Measurements from ENCODE around the gene PRKN.

Gene PRKN

GRCh38 chr6:162528538-162528937, 199.0 kb downstream of the PRKN start:
- DNase-seq: no peak

GRCh38 chr6:162526960-162527359, 200.6 kb downstream of the PRKN start:
- DNase-seq: no peak

DNA sequence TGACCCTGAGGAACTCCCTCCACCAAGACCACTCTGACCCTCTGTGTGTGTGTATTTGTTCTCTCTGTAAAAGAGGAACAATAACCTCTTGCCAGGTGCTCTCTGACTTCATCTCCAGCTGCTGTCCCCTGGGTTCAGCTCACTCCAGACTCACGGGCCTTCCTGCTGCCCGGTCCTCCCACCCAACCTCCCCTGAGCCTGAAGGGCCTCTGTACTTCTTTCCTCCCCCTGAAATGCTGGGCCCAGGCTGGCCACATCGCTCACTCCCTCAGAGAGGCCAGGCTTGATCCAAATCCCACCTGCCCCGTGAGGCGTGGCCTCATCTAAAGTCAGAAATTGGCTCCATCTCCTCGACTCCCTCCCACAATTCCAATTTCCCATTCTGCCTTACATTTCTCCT, 202.4 kb downstream of the PRKN start:
- DNase-seq: no peak

- no peak for DNase-seq
Measured at GRCh38 chr6:162512744-162513143, 214.8 kb downstream of the PRKN start.

GRCh38 chr6:162497389-162497788, 230.2 kb downstream of the PRKN start:
- DNase-seq: no peak

DNA sequence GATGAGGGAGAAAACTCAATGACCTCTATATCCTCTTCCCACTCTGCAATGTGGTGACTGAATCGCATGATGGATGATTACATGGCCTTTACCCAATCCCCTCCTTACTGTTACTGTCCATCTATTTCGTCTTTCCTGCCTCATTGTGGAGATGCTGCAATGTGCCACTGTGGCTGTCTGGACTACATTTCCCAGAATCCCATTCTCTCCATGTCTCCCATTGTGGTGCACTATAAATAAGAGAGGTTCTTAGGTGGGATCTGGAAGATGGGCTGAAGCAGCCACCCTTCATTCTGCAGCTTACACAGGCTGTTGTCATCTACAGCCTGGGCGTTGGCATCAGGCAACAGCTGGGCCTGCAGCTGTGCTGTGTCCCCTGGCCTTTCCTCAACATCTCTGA, 233.6 kb downstream of the PRKN start:
- no peak for DNase-seq

- DNase-seq: no peak
Measured at GRCh38 chr6:162491637-162492036, 235.9 kb downstream of the PRKN start.

DNA sequence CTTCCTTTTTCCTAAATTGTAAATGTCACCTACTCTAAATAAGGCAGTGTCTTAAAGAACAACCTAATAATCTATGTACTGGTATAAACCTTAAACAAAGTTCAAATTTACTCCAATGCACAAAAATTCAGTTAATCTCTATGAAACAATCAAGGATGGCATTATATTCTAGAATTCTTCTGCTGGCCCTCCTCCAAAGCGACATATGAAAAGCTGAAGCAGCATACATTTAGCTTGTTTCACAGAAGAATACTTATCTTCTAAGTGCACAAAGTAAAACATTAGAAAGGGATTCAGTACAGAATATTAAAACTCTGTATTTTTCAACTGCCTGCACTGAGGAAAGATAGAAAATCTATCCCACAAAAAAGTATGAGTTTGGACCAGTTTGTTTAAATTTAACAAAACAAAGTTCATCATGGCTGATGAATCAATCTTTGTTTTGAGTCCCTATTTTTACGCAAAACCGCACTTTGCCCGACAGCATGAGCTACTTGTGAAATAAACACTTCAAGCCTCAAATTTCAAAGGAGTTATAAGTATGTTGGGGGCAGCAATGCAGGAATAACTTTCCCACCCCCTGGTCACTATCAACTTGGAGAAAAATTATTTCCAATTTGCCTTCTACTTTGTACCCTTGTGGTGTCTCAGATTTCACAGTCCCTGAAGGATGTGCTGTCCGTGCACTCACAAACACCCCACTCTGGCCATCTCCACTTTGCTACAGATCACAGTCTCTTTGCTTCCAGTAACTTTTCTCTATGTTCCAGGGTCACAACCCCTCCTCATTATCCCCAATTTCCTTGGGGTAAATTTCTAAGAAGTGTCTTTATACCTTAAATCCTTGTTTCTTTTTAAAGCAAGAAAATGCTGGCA, 238.2 kb downstream of the PRKN start:
- DNase-seq: no peak

DNA sequence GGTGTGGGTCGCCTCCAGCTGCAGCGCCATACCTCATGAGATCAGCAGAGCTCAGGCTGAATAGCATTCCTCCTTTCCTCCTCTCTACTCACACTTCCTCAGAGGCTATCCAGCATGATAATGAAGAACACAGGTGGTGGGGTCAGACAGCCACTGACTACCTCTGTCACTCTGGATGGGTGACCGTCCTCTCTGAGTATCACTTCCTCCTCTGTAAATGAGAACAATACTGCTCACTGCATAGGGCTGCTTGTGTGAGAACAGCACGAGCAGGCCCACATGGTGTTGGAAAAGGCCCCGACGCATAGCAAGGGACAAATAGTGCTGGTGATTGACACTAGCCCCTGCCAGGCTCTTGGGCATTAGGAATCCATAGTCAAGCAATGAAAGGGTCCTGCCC, 239.1 kb downstream of the PRKN start:
- no peak for DNase-seq

- no peak for DNase-seq
Measured at GRCh38 chr6:162485464-162485863, 242.1 kb downstream of the PRKN start.

DNA sequence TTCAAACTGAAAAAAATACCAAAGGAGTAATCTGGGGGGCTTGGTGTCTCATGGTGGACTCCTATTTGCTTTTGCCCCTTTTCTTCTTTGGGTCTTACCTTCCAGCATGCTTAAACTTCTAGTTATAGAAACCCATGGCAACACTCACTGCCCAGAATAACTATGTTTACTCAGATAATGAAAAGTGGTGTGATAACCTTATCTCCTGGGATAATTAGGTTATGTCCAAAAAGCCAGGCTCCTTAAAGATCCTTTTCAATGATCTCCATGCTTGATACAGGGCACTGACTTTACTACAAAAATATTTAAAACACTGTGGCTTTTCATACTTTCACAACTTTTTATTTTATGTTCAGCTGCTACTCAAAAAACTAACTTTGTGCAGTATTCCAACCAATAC, 245.6 kb downstream of the PRKN start:
- DNase-seq: no peak

DNA sequence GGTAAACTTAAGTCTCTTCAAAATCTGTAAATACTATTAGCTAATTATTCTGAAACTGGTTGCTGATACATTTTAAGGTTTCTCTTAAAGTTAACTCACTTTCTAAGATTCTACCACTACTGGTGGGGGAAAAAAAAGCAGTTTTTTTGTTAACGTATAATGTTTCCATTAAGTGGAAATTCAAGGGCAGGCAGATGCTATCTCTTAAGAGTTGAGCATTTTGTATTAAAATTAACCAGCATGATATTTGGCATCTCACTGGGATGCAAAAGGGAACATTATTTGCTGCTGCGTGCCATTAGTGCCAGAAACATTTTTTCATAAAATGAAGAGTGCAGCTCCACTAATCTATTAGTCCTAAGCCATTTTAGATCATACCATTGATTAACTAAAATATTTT, 246.2 kb downstream of the PRKN start:
- DNase-seq: no peak

- DNase-seq: no peak
Measured at GRCh38 chr6:162478192-162478671, 249.3 kb downstream of the PRKN start.

GRCh38 chr6:162474722-162475121, 252.8 kb downstream of the PRKN start:
- no peak for DNase-seq

DNA sequence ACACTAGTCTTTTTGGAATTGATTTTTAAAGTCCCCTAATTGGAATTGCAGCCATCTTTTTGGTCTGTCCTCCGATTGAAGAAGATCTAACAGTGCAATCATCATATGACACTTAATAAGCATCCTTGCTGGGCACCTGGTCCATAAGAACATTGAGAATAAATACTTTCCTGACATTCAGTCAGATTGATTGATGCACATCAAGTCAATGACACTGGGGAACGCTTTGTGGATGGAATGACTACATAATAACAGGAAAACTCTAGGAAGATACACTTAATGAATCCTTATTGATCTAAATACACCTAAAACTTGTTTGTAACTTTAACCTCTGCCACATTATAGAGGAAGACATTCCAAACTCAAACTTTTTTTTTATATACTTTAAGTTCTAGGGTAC, 255.7 kb downstream of the PRKN start:
- no peak for DNase-seq

GRCh38 chr6:162468326-162468725, 259.2 kb downstream of the PRKN start:
- no peak for DNase-seq

DNA sequence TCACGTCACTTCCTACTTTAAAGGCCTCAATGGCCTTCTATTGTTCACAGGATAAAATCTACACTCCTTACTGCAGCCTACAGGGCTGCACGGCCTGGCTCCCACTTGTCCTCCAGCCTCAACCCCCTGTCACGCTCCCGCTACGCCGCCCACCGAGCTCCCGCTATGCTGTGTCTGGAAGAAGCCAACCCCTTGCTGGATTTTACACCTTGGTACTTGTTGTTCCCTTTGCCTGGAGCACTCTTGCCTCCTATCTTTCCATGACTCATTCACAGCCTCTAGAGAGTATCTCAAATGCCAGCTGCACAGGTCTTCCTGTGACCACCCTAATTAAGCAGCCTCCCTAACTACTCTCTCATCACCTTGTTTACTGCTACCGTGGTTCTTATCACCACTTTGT, 259.9 kb downstream of the PRKN start:
- DNase-seq: peak; percentile 67

- no peak for DNase-seq
Measured at GRCh38 chr6:162463576-162463975, 264.0 kb downstream of the PRKN start.

GRCh38 chr6:162459985-162460384, 267.6 kb downstream of the PRKN start:
- DNase-seq: no peak

DNA sequence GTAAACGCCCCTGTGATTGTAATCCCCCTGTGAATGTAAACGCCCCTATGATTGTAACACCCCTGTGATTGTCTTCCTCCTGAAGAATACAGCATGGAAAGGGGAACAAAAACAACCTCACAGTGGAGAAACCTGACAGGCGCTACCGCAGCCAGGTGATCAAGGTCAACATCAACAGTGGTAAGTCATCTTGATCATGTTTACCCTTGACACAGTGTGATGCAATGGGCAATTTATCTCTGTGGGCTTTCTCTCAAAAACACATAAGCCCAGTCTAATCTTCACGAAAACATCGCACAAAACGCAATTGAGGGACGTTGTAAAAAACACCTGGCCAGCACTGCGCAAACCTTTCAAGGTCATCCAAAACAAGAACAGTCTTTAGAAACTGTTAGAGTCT, 277.2 kb downstream of the PRKN start:
- no peak for DNase-seq

GRCh38 chr6:162448294-162448693, 279.3 kb downstream of the PRKN start:
- DNase-seq: no peak

GRCh38 chr6:162443101-162443500, 284.5 kb downstream of the PRKN start:
- no peak for DNase-seq

DNA sequence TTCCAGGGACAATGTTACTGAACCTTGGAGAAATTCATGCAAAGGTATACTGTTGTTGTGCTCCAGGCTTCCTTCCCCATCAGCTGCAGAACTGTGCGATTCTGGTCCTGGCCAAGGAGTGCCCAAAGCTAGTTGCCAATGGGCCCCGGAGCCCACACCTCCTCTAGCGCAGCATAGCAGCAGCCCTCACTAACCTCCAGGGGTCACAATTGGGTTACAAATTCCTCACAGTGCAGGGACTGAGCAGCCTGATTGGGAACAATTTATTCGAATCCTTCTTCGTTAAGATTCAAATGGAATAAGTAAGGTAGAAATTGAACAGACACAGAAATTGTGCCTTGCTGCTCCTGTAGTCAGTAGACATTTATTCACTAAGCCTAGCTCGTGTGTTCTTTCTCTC, 284.9 kb downstream of the PRKN start:
- DNase-seq: peak; percentile 72

GRCh38 chr6:162441991-162442390, 285.6 kb downstream of the PRKN start:
- no peak for DNase-seq

GRCh38 chr6:162438980-162439379, 288.6 kb downstream of the PRKN start:
- DNase-seq: no peak
